ENCODE results near the gene RPL27A.
"Not testable (repeated sequence)": the region's sequence is repeated elsewhere in the genome, so short reads cannot be mapped to it uniquely, and the experiment has no call there.

The RPL27A gene

DNA sequence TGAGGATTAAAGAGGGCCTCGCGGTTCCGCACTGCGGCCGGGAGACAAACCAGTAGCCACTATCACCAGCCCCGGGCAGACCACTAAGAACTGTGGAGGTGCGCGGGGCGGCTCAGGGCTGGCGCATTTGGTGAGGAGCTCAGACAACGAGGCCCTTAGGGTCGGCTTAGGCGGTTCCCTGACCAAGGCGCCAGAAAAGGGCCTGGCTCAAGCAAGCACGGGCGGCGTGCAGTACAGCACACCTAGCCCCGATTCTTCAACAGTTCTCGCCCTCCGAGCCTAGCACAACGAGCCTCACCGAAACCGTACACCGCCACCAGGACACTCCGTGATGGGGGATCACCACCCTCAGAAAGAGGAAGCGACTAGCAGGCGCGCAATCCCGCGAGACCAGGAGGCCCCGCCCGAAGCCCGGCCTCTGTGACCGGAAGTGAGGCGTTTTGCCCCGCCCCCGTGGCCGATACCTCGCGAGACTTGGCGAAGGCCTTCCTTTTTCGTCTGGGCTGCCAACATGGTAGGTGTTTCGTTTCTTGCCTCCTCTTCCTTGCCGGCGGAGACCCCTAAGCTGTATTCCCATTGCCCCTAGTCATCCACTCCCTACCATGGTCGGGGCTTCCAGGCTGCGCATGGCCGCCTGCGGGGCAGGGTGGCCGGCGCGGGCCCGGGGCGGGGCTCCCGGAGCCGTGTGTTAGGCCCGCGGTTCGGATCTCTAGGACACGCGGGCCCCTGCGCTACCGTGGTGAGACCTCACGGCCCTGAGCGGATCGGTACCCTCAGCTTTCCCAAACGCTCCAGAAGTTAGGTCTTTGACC, at the start of gene RPL27A, which contains the start of gene TRIM66:
Gene RPL27A, plus strand, starts transcription at position 490 of the 812 bp plus-strand sequence. Its CDS starts 22 bp downstream, at position 512.
Gene TRIM66, minus strand, starts transcription at position 363 of the 812 bp plus-strand sequence. CDS start 10,391 bp downstream, outside the sequence.
- peak; percentile 95 for DNase-seq (ENCODE audit: low spot score)

DNA sequence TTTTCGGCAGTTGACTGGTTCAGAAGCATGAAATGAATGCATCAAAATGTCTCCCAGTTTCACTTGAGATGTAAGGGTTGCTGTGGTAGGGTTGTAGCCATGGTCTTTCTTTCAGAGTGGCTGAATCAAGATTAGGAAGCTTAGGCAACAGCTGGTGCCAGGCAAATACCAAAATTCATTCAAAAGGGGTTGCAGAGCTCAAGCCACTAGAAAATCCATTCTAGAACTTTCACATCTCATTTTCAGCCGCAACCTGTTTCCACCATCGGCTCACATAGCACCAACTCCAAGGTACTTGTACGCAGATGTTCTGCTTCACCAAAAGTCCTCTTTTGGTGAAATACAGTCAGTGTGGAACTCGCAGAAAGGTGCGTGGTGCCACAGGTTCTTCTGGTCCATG, 48.1 kb upstream of the RPL27A start:
- DNase-seq (ENCODE audit: low spot score) = no peak

DNA sequence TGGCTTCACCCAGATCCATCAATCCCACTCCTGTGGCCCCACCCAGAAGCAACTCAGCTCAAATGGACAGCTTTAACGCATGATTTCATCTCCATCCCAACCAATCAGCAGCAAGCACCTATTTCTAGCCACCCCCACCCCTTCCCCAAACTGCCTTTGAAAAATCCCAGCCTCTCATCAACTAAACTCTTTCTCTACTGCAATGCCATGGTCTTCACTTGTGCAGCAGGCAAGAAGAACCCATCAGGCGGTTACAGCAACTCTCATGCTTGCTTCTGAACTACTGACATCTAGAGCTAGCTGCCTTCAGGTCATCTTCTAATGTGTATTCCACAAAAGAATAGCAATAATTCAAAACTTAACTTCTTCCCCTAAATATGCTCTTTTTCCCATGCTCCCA, 46.5 kb upstream of the RPL27A start:
- DNase-seq (ENCODE audit: low spot score) = no peak

DNA sequence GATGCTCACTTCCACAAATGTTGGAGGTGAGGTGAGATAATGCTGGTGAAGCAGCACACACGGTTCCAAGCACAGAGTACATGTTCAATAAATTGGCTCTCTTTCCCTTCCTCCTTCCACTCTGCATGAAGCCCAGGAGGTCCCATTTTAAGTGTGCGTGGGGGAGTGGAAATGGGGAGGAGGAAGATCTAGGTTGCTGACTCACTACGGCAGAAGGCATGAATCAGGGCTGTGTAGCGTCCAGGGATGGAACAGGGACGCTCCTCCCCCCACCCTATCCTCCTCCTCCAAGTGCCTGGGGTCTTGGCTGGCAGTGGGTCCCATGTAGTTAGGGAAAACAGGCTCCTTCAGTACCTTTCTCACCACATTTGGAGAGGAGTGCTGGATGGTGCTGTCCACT, 44.3 kb upstream of the RPL27A start:
- peak; percentile 44 for DNase-seq (ENCODE audit: low spot score)

DNA sequence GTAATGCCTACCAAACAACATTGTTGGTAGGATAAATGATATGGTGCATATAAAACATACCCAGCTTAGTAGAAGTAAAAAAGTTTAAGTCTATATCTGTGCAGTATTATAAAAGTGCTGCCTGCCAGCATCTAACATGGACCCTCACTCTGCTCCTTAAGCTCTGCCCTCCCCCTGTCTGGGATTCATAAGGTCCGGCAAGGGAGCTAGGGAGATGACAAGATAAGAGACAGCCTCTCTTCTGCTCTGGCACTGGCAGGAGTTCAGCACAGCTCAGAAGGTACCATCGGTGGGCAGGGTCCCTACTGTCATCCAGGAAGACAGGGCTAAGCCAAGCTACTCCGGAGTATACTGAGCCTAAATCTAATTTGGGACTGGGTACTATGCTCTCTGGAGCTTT, 42.9 kb upstream of the RPL27A start:
- no peak for DNase-seq (ENCODE audit: low spot score)

DNA sequence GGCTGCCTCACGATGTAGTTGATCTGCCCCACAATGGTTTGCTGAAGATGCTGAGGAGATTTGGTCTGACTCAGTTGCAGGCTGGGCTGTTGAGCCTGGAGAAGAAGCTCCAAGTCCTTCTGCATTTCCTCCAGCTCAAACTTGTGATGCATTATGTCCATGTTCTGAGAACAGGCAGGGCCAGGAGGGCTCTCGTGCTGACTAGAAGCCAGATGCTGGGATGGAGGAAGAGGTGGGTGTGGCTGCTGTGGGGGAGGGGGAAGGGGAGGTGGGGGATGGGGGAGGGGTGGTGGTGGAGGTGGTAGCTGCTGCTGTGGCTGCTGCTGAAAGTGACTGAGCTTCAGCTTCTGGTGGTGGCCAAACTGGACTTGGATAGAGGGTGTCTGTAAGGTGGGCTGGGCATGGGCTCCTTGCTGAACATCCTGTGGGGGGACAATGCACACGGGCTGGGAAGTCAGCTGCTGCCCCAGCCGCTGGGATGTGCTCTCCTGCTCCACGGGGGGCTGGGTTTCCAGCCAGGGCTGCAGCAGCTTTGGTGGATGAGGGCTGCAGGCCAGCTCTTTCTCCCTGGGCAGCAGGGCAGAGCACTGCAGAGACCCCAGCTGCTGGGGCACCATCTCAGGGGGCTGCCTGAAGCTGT, 42.2 kb upstream of the RPL27A start:
- no peak for DNase-seq (ENCODE audit: low spot score)

DNA sequence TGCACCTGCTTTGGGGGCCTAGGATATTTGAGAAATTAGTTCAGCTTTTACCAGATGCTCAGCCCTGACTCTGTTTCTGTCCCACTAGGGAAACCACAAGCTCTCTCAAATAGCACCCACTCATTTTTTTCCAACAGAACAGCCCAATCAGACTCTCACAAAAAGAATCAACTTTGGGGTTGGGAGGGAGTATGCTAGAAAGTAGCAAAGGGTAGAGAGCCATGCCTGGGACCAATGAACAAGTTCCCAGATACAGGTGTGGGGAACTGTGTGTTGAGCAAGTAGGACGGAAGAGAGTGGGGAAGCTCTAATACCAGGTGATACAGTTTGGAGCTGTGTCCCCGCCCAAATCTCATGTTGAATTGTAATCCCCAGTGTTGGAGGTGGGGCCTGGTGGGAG, 41.3 kb upstream of the RPL27A start:
- DNase-seq (ENCODE audit: low spot score) = no peak

DNA sequence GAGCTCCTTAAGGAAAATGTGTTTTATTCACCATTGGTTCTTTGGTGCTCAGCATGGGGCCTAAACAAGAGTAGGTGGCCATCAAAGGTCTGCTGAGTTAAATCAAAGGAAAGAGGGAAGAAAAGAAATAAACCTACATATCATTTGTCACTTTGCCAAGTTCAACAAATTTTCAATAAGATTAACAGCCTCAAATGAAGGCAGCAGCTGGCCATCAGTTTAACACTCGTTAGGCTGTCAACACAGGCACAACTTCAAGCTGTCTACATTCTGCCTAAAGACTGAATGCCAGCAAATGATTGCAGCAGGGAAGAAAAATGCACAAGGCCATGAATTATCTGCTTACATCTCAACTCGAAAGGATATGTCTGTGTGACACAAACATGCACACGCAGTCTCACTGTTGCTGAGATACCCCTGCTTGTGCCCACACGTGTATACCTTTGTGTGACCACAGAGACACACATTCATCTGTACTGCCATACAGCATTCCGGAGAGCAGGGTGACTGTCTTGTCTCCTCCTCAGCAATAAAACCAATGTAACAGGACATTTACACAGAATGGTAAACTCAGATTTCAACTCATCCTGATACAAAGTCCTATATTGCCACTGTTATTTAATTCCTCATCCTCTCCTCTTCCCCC, 40.3 kb upstream of the RPL27A start:
- DNase-seq (ENCODE audit: low spot score) = no peak

DNA sequence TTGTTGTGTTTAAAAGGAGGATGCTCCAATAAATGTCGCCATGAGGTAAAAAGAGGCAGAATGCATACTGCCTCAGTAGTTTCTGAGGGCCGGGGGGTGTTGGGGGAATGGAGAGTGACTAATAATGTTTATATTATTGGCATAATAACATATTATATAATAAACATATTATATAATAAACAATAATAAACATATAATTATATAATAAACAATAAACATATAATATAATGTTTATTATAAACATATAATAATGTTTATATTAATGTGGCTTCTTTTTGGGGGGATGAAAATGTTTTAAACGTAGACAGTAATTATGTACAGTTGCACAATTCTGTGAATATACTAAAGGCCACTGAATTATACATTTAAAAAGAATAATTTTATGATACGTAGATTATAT, 35.7 kb upstream of the RPL27A start:
- no peak for DNase-seq (ENCODE audit: low spot score)

DNA sequence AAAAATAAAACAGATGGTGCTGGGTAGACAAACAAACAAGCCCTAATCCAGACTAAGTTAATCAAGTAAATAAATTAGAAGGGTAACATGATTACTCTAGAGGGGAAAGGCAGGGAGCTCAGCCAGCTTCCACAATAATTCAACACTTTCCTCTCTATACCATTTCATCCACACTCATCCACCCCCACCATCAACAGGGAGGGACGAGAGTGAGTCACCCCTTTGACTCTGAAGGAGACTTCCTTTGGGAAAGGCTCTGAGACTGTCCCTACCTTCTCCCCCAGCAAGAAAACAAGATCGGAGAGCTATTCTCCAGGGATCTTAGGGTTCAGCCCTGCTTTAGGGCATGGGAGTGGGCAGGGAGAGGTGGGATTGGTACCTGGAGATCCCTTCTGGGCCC, 33.2 kb upstream of the RPL27A start:
- DNase-seq (ENCODE audit: low spot score) = peak; percentile 86

DNA sequence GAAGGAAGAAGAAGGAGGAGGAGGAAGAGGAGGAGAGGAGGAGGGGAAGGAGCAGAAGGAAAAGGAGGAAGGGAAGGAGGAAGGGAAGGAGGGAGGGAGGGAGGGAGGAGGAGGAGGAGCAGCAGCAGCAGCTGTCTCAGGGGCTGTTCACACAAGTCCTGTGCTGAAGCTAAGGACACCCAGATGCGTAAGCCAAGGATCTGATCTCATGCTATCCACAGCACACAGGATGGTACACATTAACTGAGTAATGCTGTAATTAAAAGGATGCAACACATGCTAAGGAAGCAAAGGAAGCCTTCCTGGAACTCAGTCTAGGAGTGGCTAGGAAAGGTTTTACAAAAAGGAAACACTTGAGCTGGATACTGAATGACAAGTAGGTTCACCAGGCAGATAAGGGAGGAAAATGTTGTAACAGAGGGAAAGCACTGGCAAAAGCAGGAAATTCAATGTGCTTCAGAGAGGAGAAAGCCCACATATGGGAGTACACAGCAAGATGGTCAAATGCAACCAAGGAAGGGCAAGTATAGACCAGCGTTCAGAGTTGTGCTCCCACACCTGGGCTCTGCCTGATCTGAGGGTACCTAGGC, 32.1 kb upstream of the RPL27A start:
- DNase-seq (ENCODE audit: low spot score) = peak; percentile 27

DNA sequence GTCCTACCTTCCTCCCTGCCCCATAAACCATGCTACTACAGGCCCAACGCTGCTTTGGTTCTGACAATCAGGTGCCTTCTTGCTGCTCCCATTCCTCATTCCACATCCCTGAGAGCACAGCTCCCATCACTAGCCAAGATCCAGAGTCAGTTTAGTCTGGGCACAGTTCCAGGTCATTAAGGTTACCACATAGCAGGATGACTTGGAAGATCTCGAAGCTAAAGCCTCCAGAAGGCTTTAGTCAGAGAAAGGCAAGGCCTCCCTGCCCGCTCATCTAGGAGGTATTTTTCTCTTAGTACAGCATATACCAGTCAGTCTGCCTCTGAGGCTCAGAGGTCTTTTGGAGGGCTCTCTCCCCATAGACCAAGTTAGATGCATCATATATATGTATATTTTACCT, 30.5 kb upstream of the RPL27A start:
- DNase-seq (ENCODE audit: low spot score) = peak; percentile 73

DNA sequence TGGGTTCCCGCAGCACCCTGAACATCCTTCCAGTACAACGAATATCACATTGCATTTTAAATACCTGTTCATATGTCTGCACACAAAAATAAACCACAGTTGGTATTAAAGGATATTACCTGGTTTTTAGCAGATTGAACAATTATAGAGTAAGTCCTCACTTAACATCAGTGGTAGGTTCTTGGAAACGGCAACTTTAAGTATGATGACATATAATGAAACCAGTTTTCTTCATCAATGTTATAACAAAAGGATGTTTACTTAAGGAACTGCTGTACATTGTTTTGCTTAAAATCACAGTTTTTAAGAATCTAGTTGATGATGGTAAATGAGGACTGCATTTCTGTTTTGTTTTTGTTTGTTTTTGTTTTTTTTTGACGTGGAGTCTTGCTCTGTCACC, 28.1 kb upstream of the RPL27A start:
- no peak for DNase-seq (ENCODE audit: low spot score)

DNA sequence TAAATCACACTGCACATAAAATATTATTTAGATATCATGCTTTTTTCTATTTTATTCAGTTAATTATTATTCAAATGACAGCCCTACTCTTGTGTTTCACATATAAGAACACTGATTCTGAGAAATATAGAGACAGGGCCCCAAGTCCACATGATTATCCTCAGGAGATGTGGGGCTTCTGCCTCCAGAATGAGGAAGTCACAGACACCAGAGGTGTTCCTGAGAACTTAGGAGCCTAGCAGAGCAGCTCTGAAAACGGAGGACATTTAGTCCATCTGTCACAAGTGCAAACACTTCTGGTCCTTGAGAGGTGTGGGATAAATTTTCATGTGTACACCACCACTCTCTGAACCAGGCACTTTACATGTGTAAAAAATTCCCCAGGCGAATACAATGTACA, 26.3 kb upstream of the RPL27A start:
- DNase-seq (ENCODE audit: low spot score) = no peak

DNA sequence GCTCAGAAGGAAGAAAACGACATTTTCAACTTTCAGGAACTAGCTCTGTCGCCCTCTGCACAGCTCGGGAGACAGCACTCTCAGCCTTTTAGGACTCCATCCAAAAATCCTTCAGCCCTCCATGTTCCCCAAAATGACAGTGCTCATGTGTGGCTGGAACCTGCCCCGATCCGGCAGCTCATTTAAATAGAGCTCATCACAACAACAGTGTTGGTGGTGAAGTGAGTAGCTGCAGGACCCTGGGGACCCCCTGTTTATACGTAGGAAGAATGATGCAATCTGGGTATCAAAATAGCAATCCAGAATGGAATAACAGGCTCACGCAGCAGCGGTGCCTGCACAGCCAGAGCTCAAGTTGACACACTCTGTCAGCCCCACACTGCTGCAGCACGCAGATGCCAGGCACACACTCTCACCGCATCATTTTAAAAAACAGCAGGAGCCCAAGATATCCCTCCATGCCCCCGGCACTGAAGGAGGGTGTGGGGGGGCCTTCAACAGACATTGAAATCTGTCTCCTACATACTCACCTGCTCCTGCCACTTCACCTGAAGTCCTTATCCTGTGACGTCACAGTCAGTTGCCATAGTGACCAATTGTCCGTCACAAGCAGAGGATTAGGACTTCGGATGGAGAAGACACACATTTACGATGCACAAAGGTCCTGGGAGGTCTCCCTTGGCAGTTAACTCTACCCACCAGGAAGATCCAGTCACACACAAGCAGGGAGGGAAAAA, 24.1 kb upstream of the RPL27A start:
- DNase-seq (ENCODE audit: low spot score) = no peak

DNA sequence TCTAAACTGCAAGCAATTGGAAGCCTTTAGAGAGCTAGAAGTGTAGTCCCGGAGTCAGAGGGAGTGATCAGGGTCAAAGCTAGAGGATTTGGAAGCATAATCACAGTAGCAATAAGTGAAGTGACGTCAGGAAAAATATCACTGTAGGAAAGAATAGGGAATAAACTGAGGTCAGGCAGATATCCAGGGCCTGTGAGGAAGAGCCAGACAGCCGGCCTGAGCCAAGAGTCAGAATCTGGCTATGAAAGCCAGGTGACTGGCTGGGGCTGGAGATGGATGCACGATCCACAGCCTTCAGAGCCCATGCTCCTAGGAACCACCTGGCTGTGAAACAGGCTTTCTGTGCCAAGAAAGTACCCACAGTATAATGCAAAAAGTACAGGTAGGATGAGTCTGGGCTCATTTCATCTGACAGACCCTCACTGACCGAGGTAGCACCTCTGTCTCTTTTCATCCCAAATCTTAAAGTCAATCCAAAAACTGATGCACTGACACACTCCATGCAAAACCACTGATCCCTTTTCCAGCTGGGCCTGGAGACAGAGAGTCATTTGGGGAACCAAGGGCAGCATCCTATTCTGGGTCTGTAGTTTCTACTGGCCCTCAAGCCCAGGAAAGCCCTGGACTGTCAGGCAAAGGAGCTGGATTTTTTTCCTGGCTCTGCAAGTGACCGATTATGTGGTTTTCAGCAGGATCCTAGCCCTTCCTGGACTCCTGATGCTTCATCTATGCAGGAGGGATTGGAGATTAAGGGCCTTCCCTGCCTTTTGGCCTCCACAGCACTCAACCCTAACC, 21.4 kb upstream of the RPL27A start:
- no peak for DNase-seq (ENCODE audit: low spot score)

DNA sequence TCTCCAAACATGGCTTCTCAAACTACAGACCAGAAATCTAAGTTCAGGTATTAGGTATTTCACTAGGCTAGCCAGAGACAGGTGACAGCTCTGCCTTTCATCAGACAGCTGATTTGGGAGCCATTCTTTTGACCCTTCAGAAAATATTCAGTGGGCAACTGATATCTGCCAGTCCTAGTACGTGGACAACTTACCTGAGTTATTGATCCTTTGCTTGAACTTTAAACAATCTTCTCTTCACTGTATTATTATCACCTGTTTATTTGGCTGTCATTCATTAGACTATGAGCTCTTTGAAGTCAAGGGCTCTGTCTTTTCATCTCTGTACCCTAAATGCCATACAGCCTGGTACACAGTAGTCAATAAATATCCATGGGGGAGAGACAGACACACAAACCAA, 17.4 kb upstream of the RPL27A start:
- no peak for DNase-seq (ENCODE audit: low spot score)

DNA sequence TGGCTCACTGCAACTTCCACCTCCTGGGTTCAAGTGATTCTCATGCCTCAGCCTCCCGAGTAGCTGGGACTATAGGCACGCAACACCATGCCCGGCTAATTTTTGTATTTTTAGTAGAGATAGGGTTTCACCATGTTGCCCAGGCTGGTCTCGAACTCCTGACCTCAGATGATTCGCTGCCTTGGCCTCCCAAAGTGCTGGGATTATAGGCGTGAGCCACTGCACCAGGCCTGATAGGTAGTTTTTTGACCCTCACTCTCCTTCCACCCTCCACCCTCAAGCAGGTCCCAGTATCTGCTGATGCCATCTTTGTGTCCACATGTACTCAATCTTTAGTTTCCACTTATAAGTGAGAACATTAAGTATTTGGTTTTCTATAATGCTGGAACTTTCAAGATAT, 12.5 kb upstream of the RPL27A start:
- not testable (repeated sequence) for DNase-seq (ENCODE audit: low spot score)

DNA sequence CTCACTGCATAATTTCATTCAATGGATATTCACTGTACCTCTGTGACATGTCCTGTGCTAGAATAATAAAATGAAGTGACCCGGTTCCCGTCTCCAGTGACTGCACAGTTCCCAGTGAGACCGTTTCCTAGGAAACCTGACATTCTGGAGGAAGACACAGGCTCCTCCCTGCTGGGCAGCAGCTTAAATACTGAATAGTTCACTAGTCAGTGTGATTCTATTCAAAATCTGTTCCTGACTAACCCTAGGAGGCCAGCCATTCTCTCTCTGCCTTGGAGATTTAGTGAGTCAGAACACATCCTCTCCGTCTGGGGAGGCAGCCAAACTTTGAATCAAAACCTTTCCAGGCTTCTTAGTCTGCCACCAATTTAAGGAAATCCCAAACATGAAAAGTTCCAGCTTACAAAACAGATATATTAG, 11.4 kb upstream of the RPL27A start:
- peak; percentile 89 for DNase-seq (ENCODE audit: low spot score)

DNA sequence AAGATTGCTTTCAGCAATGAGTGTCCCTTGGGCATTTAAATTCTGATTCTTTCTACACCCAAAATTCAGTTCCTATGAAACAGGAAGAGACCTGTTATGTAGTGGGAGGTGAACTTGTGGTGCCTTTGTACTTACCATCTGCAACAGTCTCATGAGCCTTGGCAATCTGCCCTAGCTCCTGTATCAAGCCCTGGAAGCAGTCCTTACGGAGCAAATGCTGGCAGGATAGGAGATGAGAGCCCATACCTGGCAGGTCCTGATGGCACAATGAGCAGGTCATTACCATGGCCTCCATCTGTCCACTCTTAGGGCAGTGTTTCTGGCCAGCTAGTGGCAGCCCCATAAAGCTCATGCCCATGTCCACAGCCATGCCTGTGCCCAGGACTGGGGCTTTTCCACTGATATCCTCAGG, 10.9 kb upstream of the RPL27A start:
- no peak for DNase-seq (ENCODE audit: low spot score)

DNA sequence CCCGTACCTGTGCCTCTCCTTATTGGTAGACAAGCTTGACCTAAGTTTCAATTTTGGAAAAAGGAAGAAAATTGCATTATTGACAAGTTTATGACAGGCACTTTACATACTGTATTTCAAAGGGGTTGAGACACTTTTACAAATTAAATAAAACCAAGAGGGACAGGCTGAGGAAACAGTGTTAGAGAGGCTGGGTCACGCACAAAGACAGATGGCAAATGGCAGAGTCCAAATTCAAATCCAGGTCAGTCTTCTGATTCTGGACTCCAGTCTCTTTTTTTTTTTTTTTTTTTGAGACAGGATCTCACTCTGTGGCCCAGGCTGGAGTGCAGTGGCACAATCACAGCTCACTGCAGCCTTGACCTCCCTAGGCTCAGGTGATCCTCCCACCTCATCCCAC, 10.2 kb upstream of the RPL27A start:
- no peak for DNase-seq (ENCODE audit: low spot score)
